Heart left ventricle (tissue), 13 donors: ENCODE results near the gene ST8SIA6.

ENCODE experiments used
- POLR2A ChIP-seq, 2 donors: fragments of 450-650 bp; IDR thresholded peaks; one replicate each; pipeline ENCODE4 v1.6.1; 2017; ENCODE audit warnings: antibody characterized with exemption in 2 of 2, mild to moderate bottlenecking in 2 of 2, moderate library complexity in 2 of 2
- TF ChIP-seq, protein P1 (sequence below), 12 donors: fragments of 200-600 bp; sonication (generic) in 4 of 12; IDR thresholded peaks; one replicate each; pipeline versions ENCODE4 v1.5.0 to v1.8.0; 2018 to 2022; ENCODE audit warnings: antibody characterized with exemption in 12 of 12, mild to moderate bottlenecking in 5 of 12
- donor health status: ischemic (EF 13 %, LVEDD 7.1; RV severe dilation, severe dysfunction).
- donor health status: DM: no; HTN: yes; CAD: no.
- donor health status: DM: no; HTN: no; CAD: no.
- donor health status: ischemic (EF 25% LVEDD 6.9; RV normal size, moderate dysfunction).
- donor health status: ischemic (EF 25% LVEDD 5.7; RV mildly dilated, moderate dysfunction).
- donor health status: ischemic (EF 35%, LVEDD 5.7; RV mildly dilated, moderate dysfunction).
- donor health status: nonischemic (EF 11% LVEDD 7.7; RV severe dilation, severe dysfunction).
- donor health status: DM: yes; HTN: yes; CAD: no.
- donor health status: PGD.
- donor health status: ischemic (EF 29% LVEDD 5.4; RV normal size, mild dysfunction).
- donor health status: nonischemic (EF 23%, LVEDD 6.1; RV moderate dilation, normal function).

DNA sequence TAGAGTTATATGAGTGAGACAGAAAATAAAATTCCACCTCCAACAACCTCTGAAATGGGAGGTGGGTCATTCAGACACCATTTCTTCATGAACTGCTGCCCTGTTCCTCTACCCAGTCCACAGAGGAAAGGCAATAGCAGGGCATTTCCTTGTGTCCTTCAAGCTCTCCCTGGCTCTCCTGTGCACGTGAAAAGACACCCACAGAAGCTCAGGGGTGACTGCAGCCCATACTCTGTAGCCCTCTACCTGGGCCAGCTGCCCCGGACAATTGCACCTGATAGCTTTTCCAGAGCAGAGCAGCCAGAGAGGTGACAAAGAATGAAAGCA lies 10.0 kb downstream of the ST8SIA6 start:
- TF ChIP-seq, protein P1, sequence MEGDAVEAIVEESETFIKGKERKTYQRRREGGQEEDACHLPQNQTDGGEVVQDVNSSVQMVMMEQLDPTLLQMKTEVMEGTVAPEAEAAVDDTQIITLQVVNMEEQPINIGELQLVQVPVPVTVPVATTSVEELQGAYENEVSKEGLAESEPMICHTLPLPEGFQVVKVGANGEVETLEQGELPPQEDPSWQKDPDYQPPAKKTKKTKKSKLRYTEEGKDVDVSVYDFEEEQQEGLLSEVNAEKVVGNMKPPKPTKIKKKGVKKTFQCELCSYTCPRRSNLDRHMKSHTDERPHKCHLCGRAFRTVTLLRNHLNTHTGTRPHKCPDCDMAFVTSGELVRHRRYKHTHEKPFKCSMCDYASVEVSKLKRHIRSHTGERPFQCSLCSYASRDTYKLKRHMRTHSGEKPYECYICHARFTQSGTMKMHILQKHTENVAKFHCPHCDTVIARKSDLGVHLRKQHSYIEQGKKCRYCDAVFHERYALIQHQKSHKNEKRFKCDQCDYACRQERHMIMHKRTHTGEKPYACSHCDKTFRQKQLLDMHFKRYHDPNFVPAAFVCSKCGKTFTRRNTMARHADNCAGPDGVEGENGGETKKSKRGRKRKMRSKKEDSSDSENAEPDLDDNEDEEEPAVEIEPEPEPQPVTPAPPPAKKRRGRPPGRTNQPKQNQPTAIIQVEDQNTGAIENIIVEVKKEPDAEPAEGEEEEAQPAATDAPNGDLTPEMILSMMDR (IDR thresholded peaks at IDR 0.05) = no peak
- TF ChIP-seq POLR2A (IDR thresholded peaks at IDR 0.05) = no peak
